ENCODE data around the gene TMEM219. TPM values are rescaled to one million over a fixed set of nuclear protein-coding genes. Genes with fewer than 3 reads are reported as not detected.

The TMEM219 gene
- total RNA-seq, 2 donors from 2014 or later, result 149 to 174 TPM

- peaks cover 8% of the 10 kb centered on the region for H3K36me3 ChIP-seq
Observed at GRCh38 chr16:29986231-29986630, 24.4 kb downstream of the TMEM219 start.

GRCh38 chr16:29986931-29987330 lies 25.1 kb downstream of the TMEM219 start:
- no peak overlapping the region for H3K9ac ChIP-seq (ENCODE audit: low read depth in 2 of 2, low read length in 2 of 2)
- H3K27ac ChIP-seq, result no peak overlapping the region
- H3K27me3 ChIP-seq, result no peaks in the 10 kb centered on the region
- intact Hi-C loops (cut with DNase I), result no loop called here
- no peak for DNase-seq
- no peak for TF ChIP-seq CTCF (IDR thresholded peaks at IDR 0.05)
- H3K4me1 ChIP-seq, result peaks cover 4% of the 10 kb centered on the region
- H3K36me3 ChIP-seq, result peaks cover 8% of the 10 kb centered on the region
- H3K9me3 ChIP-seq, result no peaks in the 10 kb centered on the region
- H3K4me3 ChIP-seq, result no peak overlapping the region

More at GRCh38 chr16:29986231-29986630, 24.4 kb downstream of the TMEM219 start:
- no peak for DNase-seq
- intact Hi-C loops (cut with DNase I), result no loop called here
- Histone ChIP-seq H3K27ac (no peak overlapping the region), H3K9me3 (no peaks in the 10 kb centered on the region), H3K9ac (ENCODE audit: low read depth in 2 of 2, low read length in 2 of 2) (no peak overlapping the region), H3K27me3 (no peaks in the 10 kb centered on the region), H3K4me1 (peaks cover 4% of the 10 kb centered on the region), H3K4me3 (no peak overlapping the region)
- no peak for TF ChIP-seq CTCF (IDR thresholded peaks at IDR 0.05)

GRCh38 chr16:29987371-29988085 lies 25.6 kb downstream of the TMEM219 start:
- Histone ChIP-seq H3K27me3 (no peaks in the 10 kb centered on the region), H3K36me3 (peaks cover 8% of the 10 kb centered on the region), H3K9ac (ENCODE audit: low read depth in 2 of 2, low read length in 2 of 2) (no peak overlapping the region), H3K4me3 (no peak overlapping the region), H3K4me1 (peaks cover 4% of the 10 kb centered on the region), H3K27ac (no peak overlapping the region), H3K9me3 (no peaks in the 10 kb centered on the region)
- no peak for DNase-seq
- no peak for TF ChIP-seq CTCF (IDR thresholded peaks at IDR 0.05)
- intact Hi-C loops (cut with DNase I), result no loop called here

- intact Hi-C loops (cut with DNase I), result no loop called here
- H3K9ac ChIP-seq (ENCODE audit: low read depth in 2 of 2, low read length in 2 of 2), result peak overlapping the region in 1 of 2 donors; percentile 42
- DNase-seq, result no peak
- peaks cover 4% of the 10 kb centered on the region for H3K4me1 ChIP-seq
- peaks cover 8% of the 10 kb centered on the region for H3K36me3 ChIP-seq
- H3K9me3 ChIP-seq, result no peaks in the 10 kb centered on the region
- no peak overlapping the region for H3K27ac ChIP-seq
- no peak overlapping the region for H3K4me3 ChIP-seq
- no peak for TF ChIP-seq CTCF (IDR thresholded peaks at IDR 0.05)
- no peaks in the 10 kb centered on the region for H3K27me3 ChIP-seq
Observed at GRCh38 chr16:29988346-29989075, 26.6 kb downstream of the TMEM219 start.

GRCh38 chr16:29989111-29989858 lies 27.4 kb downstream of the TMEM219 start:
- no peak overlapping the region for H3K4me3 ChIP-seq
- intact Hi-C loops (cut with DNase I), result no loop called here
- TF ChIP-seq CTCF (IDR thresholded peaks at IDR 0.05), result no peak
- peaks cover 4% of the 10 kb centered on the region for H3K4me1 ChIP-seq
- H3K27ac ChIP-seq, result peak overlapping the region; percentile 65
- H3K36me3 ChIP-seq, result peaks cover 8% of the 10 kb centered on the region
- no peak for DNase-seq
- no peaks in the 10 kb centered on the region for H3K27me3 ChIP-seq
- H3K9ac ChIP-seq (ENCODE audit: low read depth in 2 of 2, low read length in 2 of 2), result peak overlapping the region in 1 of 2 donors; percentile 42
- no peaks in the 10 kb centered on the region for H3K9me3 ChIP-seq
